Erythroblast (primary cell): ENCODE data around the gene KBTBD12.
A peak's percentile ranks its signal among the peaks of the same experiment; 100 is the strongest.

Experiments
- DNase-seq, 2 experiments: peaks; one replicate each; lab custom pipeline; 2025; lab: John Stamatoyannopoulos, UW
- GATA1 ChIP-seq: IDR thresholded peaks from 2 replicates; pipeline ENCODE4 v1.6.1; 2011; ENCODE audit warnings: low read depth, mild to moderate bottlenecking, control low read depth, low read length, moderate library complexity
- POLR2A ChIP-seq: IDR thresholded peaks from 2 replicates; pipeline ENCODE4 v1.6.1; 2011; ENCODE audit warnings: mild to moderate bottlenecking, low read length

Gene KBTBD12

GRCh38 chr3:127991251-127991650 is 76.2 kb downstream of the KBTBD12 start:
- DNase-seq = no peak
- TF ChIP-seq POLR2A (no peak), GATA1 (no peak)

GRCh38 chr3:127991681-127992080 is 76.6 kb downstream of the KBTBD12 start:
- DNase-seq = no peak
- no peak for TF ChIP-seq GATA1
- TF ChIP-seq POLR2A = no peak

- no peak for DNase-seq
- TF ChIP-seq POLR2A = no peak
- no peak for TF ChIP-seq GATA1
Observed at GRCh38 chr3:127992127-127992526, 77.1 kb downstream of the KBTBD12 start.

- TF ChIP-seq GATA1 = no peak
- no peak for TF ChIP-seq POLR2A
- DNase-seq = no peak
Observed at GRCh38 chr3:127994011-127994410, 79.0 kb downstream of the KBTBD12 start.

GRCh38 chr3:127997016-127997415 is 82.0 kb downstream of the KBTBD12 start:
- no peak for DNase-seq
- TF ChIP-seq GATA1 (no peak), POLR2A (no peak)

GRCh38 chr3:127997961-127998360 is 82.9 kb downstream of the KBTBD12 start:
- no peak for DNase-seq
- TF ChIP-seq POLR2A (no peak), GATA1 (no peak)

- TF ChIP-seq GATA1 (no peak), POLR2A (no peak)
Observed at GRCh38 chr3:127998596-127998995, 83.6 kb downstream of the KBTBD12 start.

GRCh38 chr3:127999509-128000106 is 84.6 kb downstream of the KBTBD12 start:
- TF ChIP-seq POLR2A = no peak
- TF ChIP-seq GATA1 = no peak
- no peak for DNase-seq

More at GRCh38 chr3:127998596-127998995, 83.6 kb downstream of the KBTBD12 start:
- no peak for DNase-seq

GRCh38 chr3:128001576-128001975 is 86.5 kb downstream of the KBTBD12 start:
- TF ChIP-seq GATA1 = no peak
- no peak for TF ChIP-seq POLR2A
- no peak for DNase-seq

GRCh38 chr3:128004661-128005060 is 89.6 kb downstream of the KBTBD12 start:
- TF ChIP-seq POLR2A (no peak), GATA1 (no peak)
- DNase-seq = no peak

- DNase-seq = no peak
- no peak for TF ChIP-seq GATA1
- no peak for TF ChIP-seq POLR2A
Observed at GRCh38 chr3:128006061-128007032, 91.3 kb downstream of the KBTBD12 start.

- DNase-seq = no peak
- TF ChIP-seq POLR2A (no peak), GATA1 (no peak)
Observed at GRCh38 chr3:128007033-128007424, 92.0 kb downstream of the KBTBD12 start.

GRCh38 chr3:128009952-128010846 is 95.2 kb downstream of the KBTBD12 start:
- peak; percentile 30 to 70 for DNase-seq
- TF ChIP-seq GATA1 (no peak), POLR2A (no peak)
